ENCODE results near the gene SLC1A4.
"Not testable (repeated sequence)": the region's sequence is repeated elsewhere in the genome, so short reads cannot be mapped to it uniquely, and the experiment has no call there.

Gene SLC1A4

GRCh38 chr2:65030476-65031332 lies 41.5 kb downstream of the SLC1A4 start:
- Histone ChIP-seq H3K27me3 (ENCODE audit: low read depth) (no peaks in the 10 kb centered on the region), H3K9me3 (no peaks in the 10 kb centered on the region), H3K4me1 (peaks cover 12% of the 10 kb centered on the region), H3K4me3 (no peak overlapping the region), H3K36me3 (replicated peaks) (no peaks in the 10 kb centered on the region)
- in situ Hi-C loops (cut with MboI; ENCODE audit: low sequenced_read_pairs) = loop anchor here (25.0 kb wide), 1 partner anchor 443 kb away; no protein-coding TSS in a partner anchor
- DNase-seq (ENCODE audit: low spot score in 2 of 2) = no peak

GRCh38 chr2:65031341-65032018 lies 42.3 kb downstream of the SLC1A4 start:
- Histone ChIP-seq H3K27me3 (ENCODE audit: low read depth) (no peaks in the 10 kb centered on the region), H3K4me1 (peaks cover 12% of the 10 kb centered on the region), H3K36me3 (replicated peaks) (no peaks in the 10 kb centered on the region), H3K4me3 (no peak overlapping the region), H3K9me3 (no peaks in the 10 kb centered on the region)
- in situ Hi-C loops (cut with MboI; ENCODE audit: low sequenced_read_pairs) = loop anchor here (25.0 kb wide), 1 partner anchor 444 kb away; no protein-coding TSS in a partner anchor
- DNase-seq (ENCODE audit: low spot score in 2 of 2) = peak; percentile 73 to 84

GRCh38 chr2:65032019-65032975 lies 43.1 kb downstream of the SLC1A4 start:
- peaks cover 12% of the 10 kb centered on the region for H3K4me1 ChIP-seq
- DNase-seq (ENCODE audit: low spot score in 2 of 2) = no peak
- no peak overlapping the region for H3K4me3 ChIP-seq
- H3K36me3 ChIP-seq (replicated peaks) = no peaks in the 10 kb centered on the region
- H3K27me3 ChIP-seq (ENCODE audit: low read depth) = no peaks in the 10 kb centered on the region
- no peaks in the 10 kb centered on the region for H3K9me3 ChIP-seq
- in situ Hi-C loops (cut with MboI; ENCODE audit: low sequenced_read_pairs) = loop anchor here (25.0 kb wide), 1 partner anchor 445 kb away; no protein-coding TSS in a partner anchor

GRCh38 chr2:65033178-65033577 lies 44.0 kb downstream of the SLC1A4 start:
- DNase-seq (ENCODE audit: low spot score in 2 of 2) = peak in 1 of 2 experiments; percentile 21
- Histone ChIP-seq H3K36me3 (replicated peaks) (no peaks in the 10 kb centered on the region), H3K9me3 (no peaks in the 10 kb centered on the region), H3K4me1 (peaks cover 12% of the 10 kb centered on the region), H3K4me3 (no peak overlapping the region), H3K27me3 (ENCODE audit: low read depth) (no peaks in the 10 kb centered on the region)
- in situ Hi-C loops (cut with MboI; ENCODE audit: low sequenced_read_pairs) = loop anchor here (25.0 kb wide), 1 partner anchor 446 kb away; no protein-coding TSS in a partner anchor

- not testable (repeated sequence) for H3K27me3 ChIP-seq (ENCODE audit: low read depth); DNase-seq (ENCODE audit: low spot score in 2 of 2); H3K9me3 ChIP-seq; H3K4me3 ChIP-seq; H3K36me3 ChIP-seq (replicated peaks)
- in situ Hi-C loops (cut with MboI; ENCODE audit: low sequenced_read_pairs) = loop anchor here (25.0 kb wide), 1 partner anchor 446 kb away; no protein-coding TSS in a partner anchor
- H3K4me1 ChIP-seq = peaks cover 12% of the 10 kb centered on the region
Measured at GRCh38 chr2:65033667-65034066, 44.5 kb downstream of the SLC1A4 start.

- Histone ChIP-seq H3K9me3 (no peaks in the 10 kb centered on the region), H3K27me3 (ENCODE audit: low read depth) (no peaks in the 10 kb centered on the region), H3K4me1 (peaks cover 12% of the 10 kb centered on the region), H3K36me3 (replicated peaks) (no peaks in the 10 kb centered on the region), H3K4me3 (no peak overlapping the region)
- DNase-seq (ENCODE audit: low spot score in 2 of 2) = no peak
- in situ Hi-C loops (cut with MboI; ENCODE audit: low sequenced_read_pairs) = loop anchor here (5.0 to 25.0 kb wide), 2 partner anchors 118 to 448 kb away; no protein-coding TSS in a partner anchor
Measured at GRCh38 chr2:65035351-65035943, 46.2 kb downstream of the SLC1A4 start.

GRCh38 chr2:65037178-65037577 lies 48.0 kb downstream of the SLC1A4 start:
- no peaks in the 10 kb centered on the region for H3K27me3 ChIP-seq (ENCODE audit: low read depth)
- H3K4me1 ChIP-seq = peaks cover 4% of the 10 kb centered on the region
- H3K9me3 ChIP-seq = no peaks in the 10 kb centered on the region
- no peak for DNase-seq (ENCODE audit: low spot score in 2 of 2)
- in situ Hi-C loops (cut with MboI; ENCODE audit: low sequenced_read_pairs) = loop anchor here (5.0 to 25.0 kb wide), 2 partner anchors 120 to 450 kb away; no protein-coding TSS in a partner anchor
- H3K36me3 ChIP-seq (replicated peaks) = no peaks in the 10 kb centered on the region
- H3K4me3 ChIP-seq = no peak overlapping the region

GRCh38 chr2:65039640-65040039 lies 50.4 kb downstream of the SLC1A4 start:
- DNase-seq (ENCODE audit: low spot score in 2 of 2) = no peak
- Histone ChIP-seq H3K27me3 (ENCODE audit: low read depth) (no peaks in the 10 kb centered on the region), H3K4me1 (no peaks in the 10 kb centered on the region), H3K9me3 (no peaks in the 10 kb centered on the region), H3K4me3 (no peak overlapping the region), H3K36me3 (replicated peaks) (no peaks in the 10 kb centered on the region)
- in situ Hi-C loops (cut with MboI; ENCODE audit: low sequenced_read_pairs) = loop anchor here (5.0 to 25.0 kb wide), 2 partner anchors 122 to 452 kb away; no protein-coding TSS in a partner anchor

- H3K4me3 ChIP-seq = no peak overlapping the region
- no peaks in the 10 kb centered on the region for H3K27me3 ChIP-seq (ENCODE audit: low read depth)
- peak; percentile 78 to 86 for DNase-seq (ENCODE audit: low spot score in 2 of 2)
- in situ Hi-C loops (cut with MboI; ENCODE audit: low sequenced_read_pairs) = loop anchor here (25.0 kb wide), 1 partner anchor 453 kb away; no protein-coding TSS in a partner anchor
- no peaks in the 10 kb centered on the region for H3K9me3 ChIP-seq
- H3K4me1 ChIP-seq = no peaks in the 10 kb centered on the region
- no peaks in the 10 kb centered on the region for H3K36me3 ChIP-seq (replicated peaks)
Measured at GRCh38 chr2:65040400-65041261, 51.4 kb downstream of the SLC1A4 start.

GRCh38 chr2:65043001-65043400 lies 53.8 kb downstream of the SLC1A4 start:
- no peaks in the 10 kb centered on the region for H3K27me3 ChIP-seq (ENCODE audit: low read depth)
- no peaks in the 10 kb centered on the region for H3K36me3 ChIP-seq (replicated peaks)
- DNase-seq (ENCODE audit: low spot score in 2 of 2) = no peak
- H3K4me3 ChIP-seq = no peak overlapping the region
- in situ Hi-C loops (cut with MboI; ENCODE audit: low sequenced_read_pairs) = loop anchor here (25.0 kb wide), 1 partner anchor 456 kb away; no protein-coding TSS in a partner anchor
- H3K4me1 ChIP-seq = no peaks in the 10 kb centered on the region
- no peaks in the 10 kb centered on the region for H3K9me3 ChIP-seq

GRCh38 chr2:65044097-65044735 lies 55.0 kb downstream of the SLC1A4 start:
- Histone ChIP-seq H3K4me1 (no peaks in the 10 kb centered on the region), H3K4me3 (no peak overlapping the region), H3K9me3 (no peaks in the 10 kb centered on the region), H3K27me3 (ENCODE audit: low read depth) (no peaks in the 10 kb centered on the region), H3K36me3 (replicated peaks) (no peaks in the 10 kb centered on the region)
- in situ Hi-C loops (cut with MboI; ENCODE audit: low sequenced_read_pairs) = loop anchor here (25.0 kb wide), 1 partner anchor 457 kb away; no protein-coding TSS in a partner anchor
- no peak for DNase-seq (ENCODE audit: low spot score in 2 of 2)
